Endometrial microvascular endothelial cells (primary cell): ENCODE data around the gene TMEM60. TPM values are rescaled to one million over a fixed set of nuclear protein-coding genes. Genes with fewer than 3 reads are reported as not detected.

ENCODE experiments used
- in situ Hi-C: cut with HindIII; loops from 2 replicates; pipeline ENCODE4 v1.10.0; 2017; ENCODE audit warnings: low sequenced_read_pairs, low pct_unique_long_range_greater_than_20kb; ENCODE audit errors: inconsistent ontology term
- total RNA-seq: library from RNA; depleted of rRNA; stranded (reverse); fragments of >200 nt; gene quantifications from one replicate; pipeline ENCODE4 v1.2.3, GENCODE V29; 2015; ENCODE audit errors: inconsistent ontology term

The TMEM60 gene
- total RNA-seq, 1 donor from 2014 or later = 18.8 TPM

GRCh38 chr7:77746164-77746823 is 51.9 kb downstream of the TMEM60 start:
- in situ Hi-C loops = no loop called here

- in situ Hi-C loops = no loop called here
These were observed 52.5 kb downstream of the TMEM60 start for GRCh38 chr7:77745746-77746145.

Other genes starting within 250 kb of the TMEM60 start
- gene RSBN1L, start 102.0 kb downstream of the TMEM60 start, total RNA-seq = 25.8 TPM
- gene PHTF2, start 339 bp upstream of the TMEM60 start, total RNA-seq = 18.6 TPM